ENCODE data around the gene PFKFB4. TPM values are rescaled to one million over a fixed set of nuclear protein-coding genes. Genes with fewer than 3 reads are reported as not detected.

Gene PFKFB4
- total and polyA plus RNA-seq, 4 donors = 13.2 to 18.3 (median 14.7) TPM

DNA sequence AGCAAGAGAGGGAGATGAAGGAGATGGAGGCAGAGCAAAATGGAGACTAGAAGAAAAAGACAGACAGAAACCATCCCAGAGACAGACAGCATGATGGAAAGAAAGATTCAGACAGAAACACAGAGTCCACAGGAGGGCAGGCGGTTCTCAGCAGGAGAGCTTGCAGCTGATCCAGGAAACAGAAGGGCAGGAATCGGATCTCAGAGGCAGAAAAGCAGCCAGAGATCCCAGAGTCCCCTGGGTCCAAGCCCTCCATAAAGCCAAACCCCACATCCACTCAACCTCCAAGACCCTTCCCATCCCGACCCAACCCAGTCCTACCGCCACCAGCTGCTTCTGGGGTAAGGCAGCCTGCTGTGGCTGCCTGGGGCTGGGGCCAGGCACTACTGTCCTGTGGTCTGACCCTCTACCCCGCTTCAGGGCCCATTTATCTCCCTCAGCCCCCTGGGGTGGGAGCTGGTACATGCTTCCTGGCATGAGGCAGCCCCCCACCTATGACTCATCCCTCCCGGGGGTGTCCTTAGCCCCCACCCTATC lies 6.8 kb upstream of the PFKFB4 start, which contains the start of gene UCN2:
TSS of gene UCN2 (minus strand) at position 400 of the 537 bp plus-strand sequence. CDS start 657 bp downstream, outside the sequence.
- Histone ChIP-seq H3K9me3 (ENCODE audit: control insufficient read depth, insufficient read depth, low read length) (no peaks in the 10 kb centered on the region), H3K4me3 (ENCODE audit: low read depth, low read length) (no peak within 1 kb of the TSS), H3K27me3 (ENCODE audit: control insufficient read depth, insufficient read depth, low read length) (no peaks in the 10 kb centered on the region), H3K36me3 (ENCODE audit: control insufficient read depth, insufficient read depth, low read length) (peaks cover 41% of the 10 kb centered on the region), H3K4me1 (ENCODE audit: control insufficient read depth, insufficient read depth, low read length) (peaks cover 29% of the 10 kb centered on the region), H3K27ac (ENCODE audit: low read depth, low read length) (no peak within 1 kb of the TSS)
- WGBS (ENCODE audit: insufficient coverage) = 59% methylated on average over 5 of the region's 6 CpGs
- DNase-seq (ENCODE audit: low read depth in 4 of 6, low spot score in 6 of 6) = no peak

DNA sequence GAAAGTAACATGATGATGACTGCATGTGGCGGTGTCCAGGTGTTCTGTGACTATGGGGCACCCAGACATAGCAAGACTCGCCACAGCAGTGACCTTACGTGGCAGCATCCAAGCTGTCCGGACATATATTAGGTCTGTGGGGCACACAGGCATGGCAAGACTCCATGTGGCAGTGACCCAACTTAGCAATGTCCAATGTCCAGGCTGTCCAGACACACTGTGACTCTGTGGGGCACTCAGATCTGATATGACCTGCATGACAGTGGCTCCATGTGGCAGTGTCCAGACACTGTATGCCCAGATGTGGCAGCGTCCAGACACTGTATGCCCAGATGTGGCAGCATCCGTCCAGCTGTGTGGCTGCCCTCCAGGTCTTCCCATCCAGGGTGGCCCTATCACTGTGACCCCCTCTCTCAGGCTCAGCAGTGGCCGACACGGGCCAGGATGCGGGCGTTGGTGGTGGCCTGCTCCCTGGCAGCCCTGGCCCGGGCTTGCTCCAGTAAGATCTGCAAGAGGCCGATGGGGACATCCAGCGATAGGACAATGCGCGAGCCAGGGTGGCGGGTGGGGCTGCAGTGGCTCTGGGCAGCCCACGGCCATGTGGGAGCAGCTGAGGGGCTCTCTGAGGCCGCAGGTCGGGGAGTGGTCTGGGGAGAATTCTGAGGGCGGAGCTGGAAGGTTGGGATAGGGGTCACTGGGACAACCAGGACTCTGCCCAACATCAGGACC lies 5.9 kb upstream of the PFKFB4 start:
- no peak for DNase-seq (ENCODE audit: low read depth in 4 of 6, low spot score in 6 of 6)
- Histone ChIP-seq H3K4me1 (ENCODE audit: control insufficient read depth, insufficient read depth, low read length) (peaks cover 37% of the 10 kb centered on the region), H3K27ac (ENCODE audit: low read depth, low read length) (no peak overlapping the region)

DNA sequence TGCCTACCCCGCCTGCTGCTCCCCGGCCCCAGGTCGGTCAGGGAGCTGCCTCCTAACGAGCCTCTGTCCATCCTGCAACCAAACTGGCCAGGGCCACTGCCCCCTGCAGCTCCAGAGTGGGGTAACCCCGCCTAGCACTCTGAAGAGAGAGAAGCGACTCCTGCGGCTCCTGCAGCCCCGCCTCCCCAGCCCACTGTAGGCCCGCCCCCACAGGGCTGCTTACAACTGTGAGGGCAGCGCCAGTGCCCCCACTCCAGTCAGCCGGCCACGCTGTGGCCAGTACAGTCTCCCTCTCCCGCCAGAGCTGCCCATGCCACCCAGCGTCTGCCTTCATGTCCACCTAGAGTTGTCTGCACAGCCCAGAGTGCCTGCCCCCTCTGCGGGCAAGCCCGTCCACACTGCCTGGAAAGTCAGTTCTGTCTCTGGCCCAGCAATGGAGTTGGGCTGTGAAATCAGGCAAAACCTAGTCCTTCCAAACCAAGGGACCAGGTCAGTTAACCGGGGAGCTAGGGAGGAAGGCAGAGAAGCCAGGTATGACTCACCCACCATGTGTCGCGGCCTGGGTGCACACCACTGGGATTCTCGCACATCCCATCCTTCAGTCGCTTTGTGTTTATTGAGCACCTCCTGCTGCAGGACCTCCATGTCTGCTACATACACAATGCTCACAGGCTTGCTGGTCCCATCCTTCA lies 4.6 kb upstream of the PFKFB4 start:
- Histone ChIP-seq H3K9me3 (ENCODE audit: control insufficient read depth, insufficient read depth, low read length) (no peaks in the 10 kb centered on the region), H3K36me3 (ENCODE audit: control insufficient read depth, insufficient read depth, low read length) (peaks cover 22% of the 10 kb centered on the region), H3K27me3 (ENCODE audit: control insufficient read depth, insufficient read depth, low read length) (no peaks in the 10 kb centered on the region), H3K4me3 (ENCODE audit: low read depth, low read length) (peak overlapping the region; percentile 24), H3K4me1 (ENCODE audit: control insufficient read depth, insufficient read depth, low read length) (peaks cover 46% of the 10 kb centered on the region), H3K27ac (ENCODE audit: low read depth, low read length) (peak overlapping the region; percentile 42)
- DNase-seq (ENCODE audit: low read depth in 4 of 6, low spot score in 6 of 6) = peak in 1 of 6 donors; percentile 46
- WGBS (ENCODE audit: insufficient coverage) = 39% methylated on average over 20 of the region's 21 CpGs

More for the DNA sequence above, 5.9 kb upstream of the PFKFB4 start:
- no peaks in the 10 kb centered on the region for H3K9me3 ChIP-seq (ENCODE audit: control insufficient read depth, insufficient read depth, low read length)
- peaks cover 35% of the 10 kb centered on the region for H3K36me3 ChIP-seq (ENCODE audit: control insufficient read depth, insufficient read depth, low read length)
- no peak overlapping the region for H3K4me3 ChIP-seq (ENCODE audit: low read depth, low read length)
- no peaks in the 10 kb centered on the region for H3K27me3 ChIP-seq (ENCODE audit: control insufficient read depth, insufficient read depth, low read length)
- 88% methylated on average over 20 of the region's 20 CpGs for WGBS (ENCODE audit: insufficient coverage)

DNA sequence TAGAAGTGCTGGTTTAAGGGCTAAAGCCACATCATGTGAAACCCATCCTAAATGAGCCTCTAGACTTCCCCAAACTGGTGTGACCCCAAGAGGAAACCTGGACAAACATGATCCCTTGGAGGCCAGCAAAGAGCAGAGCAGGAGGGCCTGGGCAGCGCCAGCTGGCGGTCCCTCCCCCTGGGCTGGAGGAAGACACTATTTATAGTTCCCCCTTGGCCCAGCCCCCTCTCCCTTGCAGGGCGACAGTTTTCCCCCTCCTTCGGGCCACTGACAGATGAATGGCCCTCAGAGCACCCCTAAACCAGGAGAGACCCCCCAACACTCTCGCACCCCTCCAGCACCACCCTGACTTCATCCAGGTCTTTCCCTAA lies 4.0 kb upstream of the PFKFB4 start:
- H3K9me3 ChIP-seq (ENCODE audit: control insufficient read depth, insufficient read depth, low read length) = no peaks in the 10 kb centered on the region
- H3K27me3 ChIP-seq (ENCODE audit: control insufficient read depth, insufficient read depth, low read length) = no peaks in the 10 kb centered on the region
- DNase-seq (ENCODE audit: low read depth in 4 of 6, low spot score in 6 of 6) = no peak
- 26% methylated on average over 5 of the region's 5 CpGs for WGBS (ENCODE audit: insufficient coverage)
- peaks cover 51% of the 10 kb centered on the region for H3K4me1 ChIP-seq (ENCODE audit: control insufficient read depth, insufficient read depth, low read length)
- peaks cover 21% of the 10 kb centered on the region for H3K36me3 ChIP-seq (ENCODE audit: control insufficient read depth, insufficient read depth, low read length)
- peak overlapping the region; percentile 24 for H3K4me3 ChIP-seq (ENCODE audit: low read depth, low read length)
- H3K27ac ChIP-seq (ENCODE audit: low read depth, low read length) = peak overlapping the region; percentile 25

DNA sequence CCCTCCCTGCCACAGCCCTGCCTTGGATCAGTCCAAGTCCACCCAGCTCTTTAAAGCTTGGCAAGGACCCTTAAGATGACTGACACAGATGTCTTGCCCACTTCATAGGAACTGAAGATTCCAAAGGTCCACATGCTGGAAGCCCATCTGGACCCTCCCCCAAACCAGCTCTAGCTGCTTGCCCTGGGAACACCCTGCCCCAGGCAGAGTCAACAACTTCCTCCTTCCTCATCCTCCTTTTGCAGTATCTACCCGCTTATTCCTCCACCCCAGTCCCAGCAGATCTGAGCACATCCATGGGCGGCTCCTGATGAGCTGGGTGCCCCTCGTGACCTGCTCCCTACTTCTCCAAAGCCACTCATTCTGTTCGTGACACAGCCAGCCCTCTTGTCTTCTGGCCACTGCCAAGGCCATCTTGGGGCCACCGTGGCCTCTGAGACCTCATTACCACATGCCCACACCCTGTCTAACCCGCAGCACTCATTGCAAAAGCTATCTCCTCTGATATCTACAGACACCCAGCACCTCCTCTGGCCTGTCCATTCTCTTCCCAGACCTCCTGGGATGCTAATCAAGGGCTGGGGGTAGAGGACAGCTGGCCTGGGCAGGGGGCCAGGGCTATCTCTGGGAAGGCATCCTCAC lies 2.0 kb upstream of the PFKFB4 start:
- no peaks in the 10 kb centered on the region for H3K9me3 ChIP-seq (ENCODE audit: control insufficient read depth, insufficient read depth, low read length)
- no peak for DNase-seq (ENCODE audit: low read depth in 4 of 6, low spot score in 6 of 6)
- no peak overlapping the region for H3K4me3 ChIP-seq (ENCODE audit: low read depth, low read length)
- no peaks in the 10 kb centered on the region for H3K27me3 ChIP-seq (ENCODE audit: control insufficient read depth, insufficient read depth, low read length)
- WGBS (ENCODE audit: insufficient coverage) = 90% methylated on average over 5 of the region's 6 CpGs
- H3K36me3 ChIP-seq (ENCODE audit: control insufficient read depth, insufficient read depth, low read length) = peaks cover 10% of the 10 kb centered on the region
- peaks cover 49% of the 10 kb centered on the region for H3K4me1 ChIP-seq (ENCODE audit: control insufficient read depth, insufficient read depth, low read length)
- no peak overlapping the region for H3K27ac ChIP-seq (ENCODE audit: low read depth, low read length)

DNA sequence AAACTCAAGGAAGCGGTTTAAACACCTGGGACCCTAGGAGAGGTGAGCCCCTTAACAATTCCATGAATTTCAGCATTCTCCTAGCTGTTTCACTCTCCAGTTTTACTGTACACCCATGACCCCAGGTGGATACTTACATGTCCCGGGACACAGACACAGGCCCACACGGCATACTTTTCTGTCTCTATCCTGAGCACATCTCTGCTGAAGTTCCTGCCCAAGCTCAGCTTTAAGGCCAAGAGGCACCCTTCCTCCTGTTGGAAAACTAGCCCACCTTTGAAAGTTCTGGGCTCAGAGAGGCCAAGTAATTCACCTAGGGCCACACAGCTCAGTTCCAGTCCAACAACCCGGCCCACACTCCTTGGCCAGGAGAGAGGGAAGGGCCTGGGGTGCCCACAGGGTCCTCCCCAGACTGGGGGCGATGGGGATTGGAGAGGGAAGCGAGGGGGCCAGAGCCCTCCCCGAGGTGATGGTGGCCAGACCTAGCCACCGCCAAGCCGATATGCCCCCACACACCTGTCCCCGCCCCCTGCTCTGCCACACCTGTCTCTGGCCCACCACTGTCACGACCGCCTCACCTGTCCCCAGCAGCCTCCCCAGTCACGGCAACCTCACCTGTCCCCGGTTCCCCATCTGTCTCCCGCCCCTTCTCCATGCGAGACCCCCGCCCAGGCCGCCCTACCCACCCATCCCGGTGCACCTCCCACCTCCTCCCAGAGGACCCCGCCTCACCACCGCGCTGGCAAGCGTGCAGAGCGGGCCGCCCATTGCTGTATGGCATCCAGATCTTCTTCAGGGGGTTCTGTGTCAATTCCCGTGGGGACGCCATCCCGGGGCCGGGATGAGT lies 431 bp downstream of the PFKFB4 start:
- DNase-seq (ENCODE audit: low read depth in 4 of 6, low spot score in 6 of 6) = no peak
- H3K36me3 ChIP-seq (ENCODE audit: control insufficient read depth, insufficient read depth, low read length) = peaks cover 13% of the 10 kb centered on the region
- peak overlapping the region; percentile 87 for H3K4me3 ChIP-seq (ENCODE audit: low read depth, low read length)
- 11% methylated on average over 26 of the region's 29 CpGs for WGBS (ENCODE audit: insufficient coverage)
- H3K9me3 ChIP-seq (ENCODE audit: control insufficient read depth, insufficient read depth, low read length) = no peaks in the 10 kb centered on the region
- no peak overlapping the region for H3K27ac ChIP-seq (ENCODE audit: low read depth, low read length)
- H3K27me3 ChIP-seq (ENCODE audit: control insufficient read depth, insufficient read depth, low read length) = no peaks in the 10 kb centered on the region
- H3K4me1 ChIP-seq (ENCODE audit: control insufficient read depth, insufficient read depth, low read length) = peaks cover 43% of the 10 kb centered on the region

DNA sequence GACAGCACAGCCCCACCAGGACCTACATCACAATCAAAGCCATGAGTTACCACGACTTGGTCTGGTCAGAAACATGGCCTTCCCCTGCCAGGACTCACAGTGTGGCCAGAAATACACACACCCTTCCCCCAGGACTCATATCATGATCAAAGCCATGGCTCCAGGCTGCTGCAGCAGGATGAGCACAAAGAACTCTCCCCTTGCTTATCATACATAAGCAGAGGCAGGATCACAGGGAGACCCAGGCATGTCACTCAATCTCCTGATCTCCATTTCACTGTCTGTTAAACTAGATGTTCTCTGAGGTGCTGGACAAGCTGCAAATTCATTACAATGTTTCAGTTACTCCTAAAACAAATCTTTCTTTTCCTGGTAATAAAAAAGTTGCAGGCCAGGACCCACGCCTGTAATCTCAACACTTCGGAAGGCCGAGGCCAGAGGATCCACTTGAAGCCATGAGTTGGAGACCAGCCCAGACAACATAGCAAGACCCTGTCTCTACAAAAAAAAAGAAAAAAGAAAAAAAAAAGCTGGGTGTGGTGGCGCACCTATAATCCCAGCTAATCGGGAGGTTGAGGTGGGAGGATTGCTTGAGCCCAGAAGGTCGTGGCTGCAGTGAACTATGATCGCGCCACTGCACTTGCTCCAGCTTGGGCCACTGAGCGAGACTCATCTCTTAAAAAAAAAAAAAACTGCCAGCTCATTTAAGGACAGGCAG lies 1.2 kb downstream of the PFKFB4 start:
- H3K36me3 ChIP-seq (ENCODE audit: control insufficient read depth, insufficient read depth, low read length) = peaks cover 17% of the 10 kb centered on the region
- H3K4me1 ChIP-seq (ENCODE audit: control insufficient read depth, insufficient read depth, low read length) = peaks cover 35% of the 10 kb centered on the region
- H3K9me3 ChIP-seq (ENCODE audit: control insufficient read depth, insufficient read depth, low read length) = no peaks in the 10 kb centered on the region
- H3K27me3 ChIP-seq (ENCODE audit: control insufficient read depth, insufficient read depth, low read length) = no peaks in the 10 kb centered on the region
- DNase-seq (ENCODE audit: low read depth in 4 of 6, low spot score in 6 of 6) = no peak
- 87% methylated on average over 9 of the region's 10 CpGs for WGBS (ENCODE audit: insufficient coverage)
- no peak overlapping the region for H3K4me3 ChIP-seq (ENCODE audit: low read depth, low read length)
- H3K27ac ChIP-seq (ENCODE audit: low read depth, low read length) = no peak overlapping the region

DNA sequence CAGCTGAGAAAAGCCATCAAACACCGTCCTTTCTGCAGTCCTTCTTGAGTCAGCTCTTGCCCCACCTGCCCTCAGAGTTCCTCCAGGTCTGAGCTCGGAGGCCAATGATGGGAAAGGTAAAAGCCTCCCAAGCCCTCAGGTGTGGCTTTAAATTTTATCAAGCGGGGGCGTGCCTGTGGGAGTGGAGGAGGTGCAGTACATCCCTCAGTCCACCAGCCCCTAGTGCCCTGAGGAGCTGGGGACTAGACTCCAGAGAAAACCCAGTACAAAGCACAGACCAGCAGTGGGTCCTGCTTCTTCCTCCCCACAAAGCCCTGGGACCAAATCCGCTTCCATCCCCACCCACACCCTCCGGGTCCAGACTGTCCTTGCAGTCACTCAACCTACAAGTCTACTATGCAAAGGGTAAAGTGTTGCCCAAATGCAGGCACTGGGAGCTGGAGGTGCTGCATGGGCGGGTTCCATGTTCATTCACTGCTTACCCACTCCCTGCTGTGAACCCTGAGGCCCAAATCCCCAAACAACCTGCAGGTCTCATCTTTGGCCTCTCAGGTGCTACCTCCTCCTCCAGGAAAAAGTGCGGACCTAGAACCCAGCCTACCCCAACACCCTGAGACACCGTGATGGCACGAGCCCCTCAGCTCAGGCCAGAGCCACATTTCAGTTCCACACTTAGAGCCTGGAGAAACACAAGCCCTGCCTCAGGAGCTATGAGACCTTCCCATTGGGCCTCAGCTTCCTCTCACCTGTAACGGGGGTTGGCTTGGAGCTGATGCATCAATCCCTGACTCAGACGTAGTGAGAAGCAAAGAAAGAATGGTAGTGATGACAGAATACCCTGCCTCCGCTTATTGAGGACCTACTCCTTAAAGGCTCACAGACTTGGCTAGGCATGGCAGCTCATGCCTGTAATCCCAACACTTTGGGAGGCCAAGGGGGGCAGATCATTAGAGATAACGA lies 2.4 kb downstream of the PFKFB4 start:
- Histone ChIP-seq H3K4me1 (ENCODE audit: control insufficient read depth, insufficient read depth, low read length) (peaks cover 28% of the 10 kb centered on the region), H3K9me3 (ENCODE audit: control insufficient read depth, insufficient read depth, low read length) (no peaks in the 10 kb centered on the region), H3K4me3 (ENCODE audit: low read depth, low read length) (no peak overlapping the region), H3K27ac (ENCODE audit: low read depth, low read length) (no peak overlapping the region), H3K36me3 (ENCODE audit: control insufficient read depth, insufficient read depth, low read length) (peaks cover 29% of the 10 kb centered on the region), H3K27me3 (ENCODE audit: control insufficient read depth, insufficient read depth, low read length) (no peaks in the 10 kb centered on the region)
- 97% methylated on average over 10 of the region's 14 CpGs for WGBS (ENCODE audit: insufficient coverage)
- no peak for DNase-seq (ENCODE audit: low read depth in 4 of 6, low spot score in 6 of 6)
